HL-60 (cell line): ENCODE measurements around the gene PACRG.

Experiments
- CTCF ChIP-seq: IDR thresholded peaks from one replicate; pipeline ENCODE4 v1.5.1; 2011; ENCODE audit warnings: low read length, control low read depth, inconsistent platforms; ENCODE audit not compliant: insufficient read depth
- GABPA ChIP-seq: IDR thresholded peaks from 2 replicates; pipeline ENCODE4 v1.6.1; 2012; ENCODE audit warnings: low read depth
- TF ChIP-seq, protein P1 (sequence below): IDR thresholded peaks from 2 replicates; pipeline ENCODE4 v1.6.1; 2012; ENCODE audit warnings: low read depth; ENCODE audit not compliant: insufficient replicate concordance

GRCh38 chr6:162970246-162970645 is 242.5 kb downstream of the PACRG start:
- no peak for TF ChIP-seq CTCF
- TF ChIP-seq GABPA = no peak
- TF ChIP-seq, protein P1, sequence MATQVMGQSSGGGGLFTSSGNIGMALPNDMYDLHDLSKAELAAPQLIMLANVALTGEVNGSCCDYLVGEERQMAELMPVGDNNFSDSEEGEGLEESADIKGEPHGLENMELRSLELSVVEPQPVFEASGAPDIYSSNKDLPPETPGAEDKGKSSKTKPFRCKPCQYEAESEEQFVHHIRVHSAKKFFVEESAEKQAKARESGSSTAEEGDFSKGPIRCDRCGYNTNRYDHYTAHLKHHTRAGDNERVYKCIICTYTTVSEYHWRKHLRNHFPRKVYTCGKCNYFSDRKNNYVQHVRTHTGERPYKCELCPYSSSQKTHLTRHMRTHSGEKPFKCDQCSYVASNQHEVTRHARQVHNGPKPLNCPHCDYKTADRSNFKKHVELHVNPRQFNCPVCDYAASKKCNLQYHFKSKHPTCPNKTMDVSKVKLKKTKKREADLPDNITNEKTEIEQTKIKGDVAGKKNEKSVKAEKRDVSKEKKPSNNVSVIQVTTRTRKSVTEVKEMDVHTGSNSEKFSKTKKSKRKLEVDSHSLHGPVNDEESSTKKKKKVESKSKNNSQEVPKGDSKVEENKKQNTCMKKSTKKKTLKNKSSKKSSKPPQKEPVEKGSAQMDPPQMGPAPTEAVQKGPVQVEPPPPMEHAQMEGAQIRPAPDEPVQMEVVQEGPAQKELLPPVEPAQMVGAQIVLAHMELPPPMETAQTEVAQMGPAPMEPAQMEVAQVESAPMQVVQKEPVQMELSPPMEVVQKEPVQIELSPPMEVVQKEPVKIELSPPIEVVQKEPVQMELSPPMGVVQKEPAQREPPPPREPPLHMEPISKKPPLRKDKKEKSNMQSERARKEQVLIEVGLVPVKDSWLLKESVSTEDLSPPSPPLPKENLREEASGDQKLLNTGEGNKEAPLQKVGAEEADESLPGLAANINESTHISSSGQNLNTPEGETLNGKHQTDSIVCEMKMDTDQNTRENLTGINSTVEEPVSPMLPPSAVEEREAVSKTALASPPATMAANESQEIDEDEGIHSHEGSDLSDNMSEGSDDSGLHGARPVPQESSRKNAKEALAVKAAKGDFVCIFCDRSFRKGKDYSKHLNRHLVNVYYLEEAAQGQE = no peak
